Hematopoietic multipotent progenitor cell (in vitro differentiated cells): ENCODE measurements around the gene SIK1. TPM values are rescaled to one million over a fixed set of nuclear protein-coding genes. Genes with fewer than 3 reads are reported as not detected.
"Not testable (repeated sequence)": the region's sequence is repeated elsewhere in the genome, so short reads cannot be mapped to it uniquely, and the experiment has no call there.

Experiments
- DNase-seq, 3 donors: peaks; one replicate each; pipeline ENCODE4 v3.0.0-alpha.2; 2011 to 2015; ENCODE audit warnings: low read depth in 2 of 3, low spot score in 2 of 3
- total RNA-seq: library from RNA; depleted of rRNA; stranded (reverse); fragments of >200 nt; gene quantifications from one replicate; pipeline ENCODE4 v1.2.3, GENCODE V29; 2012

The SIK1 gene
- total RNA-seq, 1 donor: 5.1 TPM

DNA sequence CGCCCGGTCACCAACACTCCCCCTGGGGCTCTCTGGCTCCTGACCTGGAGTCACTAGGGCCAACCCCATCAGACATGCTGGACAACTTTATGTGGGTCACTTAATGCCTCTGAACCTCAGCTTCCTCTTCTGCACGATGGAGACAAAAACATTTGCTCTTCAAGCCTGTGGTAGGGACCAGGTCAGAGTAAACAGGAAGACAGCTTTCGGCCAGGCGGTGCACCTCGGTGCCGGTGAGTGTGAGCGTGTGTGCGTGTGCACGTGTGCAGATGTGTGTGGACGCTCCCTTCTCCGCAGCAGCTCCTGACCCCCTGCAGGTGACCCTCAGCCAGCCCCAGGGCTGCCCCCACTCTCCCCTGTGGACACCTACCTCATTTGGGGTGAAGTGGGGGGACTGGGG, 28.4 kb downstream of the SIK1 start:
- not testable (repeated sequence) for DNase-seq

DNA sequence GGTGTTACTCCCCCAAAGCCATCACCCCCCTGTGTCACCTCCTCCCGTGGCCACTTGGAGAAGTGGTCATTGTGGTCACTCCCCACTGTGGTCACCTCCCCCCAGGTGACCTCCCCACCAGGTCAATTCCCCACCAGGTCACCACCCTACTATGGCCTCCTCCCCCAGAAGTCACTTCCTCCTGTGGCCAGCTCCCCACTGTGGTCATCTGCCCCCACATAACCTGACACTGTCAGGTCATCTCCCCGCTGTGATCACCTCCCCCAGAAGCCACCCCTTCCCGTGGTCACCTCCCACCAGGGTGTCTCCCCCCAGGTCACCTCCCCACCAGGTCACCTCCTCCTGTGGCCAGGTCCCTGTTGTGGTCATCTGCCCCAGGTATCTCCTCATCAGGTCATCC, 28.9 kb downstream of the SIK1 start:
- DNase-seq: not testable (repeated sequence)

DNA sequence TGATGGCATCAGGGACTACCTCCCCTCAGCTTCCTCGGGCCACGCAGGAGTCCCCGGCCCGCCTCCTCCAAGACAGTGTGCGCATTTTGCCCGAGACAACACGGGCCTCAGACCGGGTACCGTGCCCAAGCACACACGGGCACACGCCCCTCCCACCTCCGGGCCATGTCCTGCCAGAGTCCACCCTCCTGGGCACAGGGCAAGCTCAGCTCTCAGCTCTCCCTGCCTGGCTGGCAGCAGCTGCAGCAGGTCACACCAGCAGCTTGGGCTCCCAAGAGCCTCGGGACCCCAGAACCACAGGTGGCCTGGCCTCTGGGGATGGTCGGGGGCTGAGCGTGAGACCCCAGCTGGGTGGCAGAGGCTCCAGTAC, 29.5 kb downstream of the SIK1 start:
- not testable (repeated sequence) for DNase-seq

DNA sequence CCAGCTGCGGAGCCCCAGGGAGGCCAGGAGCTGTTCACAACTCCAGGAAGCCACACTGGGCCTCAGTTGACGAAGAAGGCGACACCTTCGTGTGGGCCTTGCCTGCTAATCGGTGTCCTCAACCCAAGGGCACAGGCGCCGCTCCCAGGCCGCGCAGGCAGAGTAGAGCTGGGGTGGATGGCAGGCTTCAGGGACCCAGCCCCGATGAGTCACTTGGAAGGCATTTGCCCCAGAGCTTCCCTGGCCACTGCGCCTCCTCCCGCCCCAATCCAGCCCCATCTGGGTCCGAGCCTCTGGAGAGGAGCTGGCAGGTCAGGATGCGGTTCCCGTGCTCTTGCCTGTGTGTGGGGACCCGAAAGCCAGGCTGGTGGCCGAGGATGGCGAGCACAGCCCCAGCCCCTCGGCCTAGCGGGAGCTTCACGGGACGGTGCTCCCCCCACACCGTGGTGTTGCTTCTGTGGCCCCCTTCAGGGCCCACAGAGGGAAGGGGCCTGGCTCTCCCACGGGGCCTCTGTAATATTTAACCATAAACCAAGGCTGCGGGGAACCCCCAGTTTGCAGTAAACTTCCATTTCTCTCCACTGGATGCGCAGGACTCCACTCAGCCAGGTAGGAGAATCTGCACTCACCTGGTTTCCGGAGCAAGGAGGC, 30.0 kb downstream of the SIK1 start:
- not testable (repeated sequence) for DNase-seq

DNA sequence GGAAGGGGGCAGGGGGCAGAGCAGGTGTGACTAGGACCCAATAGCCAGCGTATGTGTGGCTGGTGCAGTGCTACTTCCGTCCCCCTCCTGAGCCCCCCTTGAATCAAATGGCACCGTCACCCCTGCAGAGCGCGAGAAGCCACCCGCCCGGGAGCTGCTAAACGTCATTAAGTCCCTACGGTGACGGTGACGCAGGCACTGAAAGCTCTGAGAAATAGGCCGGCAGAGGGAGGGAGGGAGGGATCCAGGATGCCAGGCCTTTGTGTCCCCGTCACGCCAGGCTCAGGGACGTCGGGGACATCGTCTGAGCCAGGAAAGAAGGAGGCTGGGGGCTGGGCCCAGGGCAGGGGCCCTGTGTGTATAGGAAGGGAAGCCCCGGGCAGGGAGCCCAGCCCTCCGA, 43.6 kb downstream of the SIK1 start:
- DNase-seq: not testable (repeated sequence)

DNA sequence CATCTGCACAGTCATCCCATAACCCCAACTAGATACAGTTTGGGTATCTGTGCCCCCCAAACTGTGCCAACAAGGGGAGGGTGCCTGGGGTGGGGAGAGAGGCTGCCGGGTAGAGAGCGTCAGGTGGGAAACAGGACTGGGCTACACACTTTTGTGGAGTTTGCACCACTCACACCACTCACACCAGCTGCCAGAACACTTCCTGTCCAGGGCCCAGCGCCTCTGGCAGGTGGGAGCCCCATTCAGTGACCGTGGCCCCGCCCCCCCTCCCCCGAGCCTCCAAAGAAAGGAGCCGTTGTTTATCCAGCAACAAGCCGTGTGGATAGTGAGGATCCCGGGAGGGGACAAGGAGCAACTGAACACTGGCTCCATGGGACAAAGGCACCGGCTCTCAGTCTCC, 44.0 kb downstream of the SIK1 start:
- DNase-seq: not testable (repeated sequence)

DNA sequence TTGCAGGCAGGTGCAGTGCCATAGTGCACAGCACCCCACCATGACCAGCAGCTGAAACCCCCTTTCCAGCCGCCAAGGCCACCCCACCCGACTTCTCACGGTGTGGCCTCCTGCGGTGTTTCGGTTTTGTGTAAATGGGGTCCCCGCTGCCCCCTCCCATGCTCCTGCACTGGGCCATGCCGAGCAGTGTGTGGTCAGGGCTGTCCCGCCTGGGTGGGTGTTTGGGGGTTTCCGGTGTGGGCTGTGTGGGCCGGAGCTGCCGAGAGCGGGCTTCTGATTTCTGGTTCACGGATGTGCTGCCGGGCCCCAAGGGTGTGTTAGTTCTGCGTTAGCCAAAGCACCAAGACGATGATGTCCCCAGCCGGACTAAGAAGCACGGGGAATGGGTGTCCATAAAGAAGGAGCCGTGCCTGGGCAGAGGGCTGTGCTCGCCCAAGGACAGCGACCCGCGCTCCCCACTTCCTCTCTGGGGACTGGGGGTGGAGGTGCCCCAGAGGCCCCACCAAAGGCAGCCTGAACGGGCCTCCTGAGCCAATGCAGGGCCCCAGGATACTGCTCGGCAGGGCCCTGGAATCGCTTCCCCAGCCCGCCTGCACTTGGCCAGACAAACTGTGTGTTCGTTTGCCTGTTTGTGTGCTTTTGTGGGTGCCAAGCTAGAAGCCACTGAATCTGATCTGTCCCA, 45.9 kb downstream of the SIK1 start:
- not testable (repeated sequence) for DNase-seq

DNA sequence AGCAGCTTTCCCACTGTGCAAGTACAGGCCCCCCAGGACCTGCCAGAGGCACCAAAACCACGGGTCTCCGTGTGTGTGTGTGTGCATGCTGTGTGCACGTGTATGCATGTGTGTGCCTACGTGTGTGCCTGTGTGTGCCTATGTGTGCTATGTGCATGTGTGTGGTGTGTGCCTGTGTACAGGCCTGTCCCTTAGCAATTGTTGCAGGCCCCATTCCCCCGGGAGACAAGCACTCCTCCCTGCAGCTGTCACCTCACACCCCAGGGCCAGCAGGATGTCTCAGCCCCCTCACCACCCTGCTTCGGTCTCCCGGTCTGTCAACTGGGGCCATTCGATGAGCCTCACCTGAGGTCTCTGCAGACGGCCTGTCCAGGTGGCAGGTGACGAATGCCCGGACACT, 46.6 kb downstream of the SIK1 start:
- DNase-seq: not testable (repeated sequence)

DNA sequence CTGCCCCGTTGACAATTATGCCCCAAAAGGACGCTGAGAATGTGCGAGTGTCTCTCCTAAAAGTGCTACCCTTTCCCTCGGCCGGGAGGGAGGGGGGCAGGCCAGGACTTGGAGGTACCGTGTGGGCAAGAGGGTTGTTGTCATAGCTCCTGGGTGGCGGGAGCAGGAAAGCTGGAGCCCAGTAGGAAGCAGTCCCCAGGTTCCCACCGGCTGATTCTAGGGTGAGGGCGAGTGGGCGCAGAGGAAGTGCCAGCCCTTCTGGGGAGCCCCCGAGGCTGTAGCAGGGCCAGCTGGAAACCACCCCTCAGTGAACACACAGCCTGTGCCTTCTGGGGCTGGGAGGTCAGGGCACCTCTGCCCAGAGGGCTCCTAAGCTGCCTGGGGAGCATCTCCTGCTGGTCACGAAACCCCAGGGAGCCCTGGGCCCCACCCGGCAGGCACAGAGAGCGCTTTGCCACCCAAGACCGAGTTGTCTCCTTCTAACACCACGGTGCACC, 47.3 kb downstream of the SIK1 start:
- DNase-seq: not testable (repeated sequence)

DNA sequence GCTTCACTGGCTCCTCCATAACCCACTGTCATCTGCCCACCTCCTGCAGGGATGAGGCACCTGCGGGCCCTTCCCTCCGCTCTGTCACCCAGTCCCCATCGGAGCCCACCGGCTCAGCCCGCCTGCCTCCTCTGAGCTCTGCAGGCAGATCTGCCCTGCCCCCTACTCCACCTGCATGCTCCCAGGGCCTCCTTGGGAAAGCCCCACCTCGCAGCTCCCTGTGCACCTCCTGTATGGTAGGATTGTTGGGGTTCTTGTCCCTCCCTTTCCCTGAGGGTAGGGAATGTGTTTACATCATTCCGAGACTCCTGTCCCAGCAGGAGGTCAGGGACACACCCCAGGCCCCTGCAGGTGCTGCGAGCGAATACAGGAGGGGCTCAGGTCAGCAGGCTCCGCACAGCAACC, 50.5 kb downstream of the SIK1 start:
- DNase-seq: no peak

DNA sequence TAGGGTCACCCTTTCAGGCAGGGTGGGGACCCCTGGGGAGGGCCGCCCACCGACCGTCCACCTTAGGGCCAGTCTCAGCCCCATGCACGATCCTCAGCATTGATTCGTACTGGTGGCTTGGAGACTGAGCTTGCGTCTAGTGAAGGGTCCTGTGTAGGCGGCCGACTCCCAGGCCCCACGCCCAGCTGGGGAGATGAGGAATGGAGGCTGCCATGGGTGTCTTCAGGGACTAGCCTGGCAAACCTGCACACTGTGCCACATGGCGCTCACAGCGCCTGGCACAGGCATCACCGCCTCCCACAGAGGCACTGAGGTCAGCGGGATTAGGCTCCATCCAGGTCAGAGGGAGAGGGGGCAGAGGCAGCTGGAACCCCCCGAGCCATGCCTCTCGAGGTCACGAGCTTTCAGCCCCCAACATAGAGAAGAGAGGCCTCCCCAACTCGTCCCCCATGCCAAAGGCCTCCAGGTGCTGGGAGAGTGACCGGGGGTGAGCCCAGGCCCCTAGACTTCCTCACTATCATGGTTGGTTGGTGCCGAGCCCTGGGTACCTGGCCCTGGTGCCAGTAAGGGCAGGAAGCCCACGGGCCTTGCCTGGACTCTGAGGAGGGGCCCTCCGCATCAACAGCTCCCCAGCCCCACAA, 51.0 kb downstream of the SIK1 start:
- no peak for DNase-seq

DNA sequence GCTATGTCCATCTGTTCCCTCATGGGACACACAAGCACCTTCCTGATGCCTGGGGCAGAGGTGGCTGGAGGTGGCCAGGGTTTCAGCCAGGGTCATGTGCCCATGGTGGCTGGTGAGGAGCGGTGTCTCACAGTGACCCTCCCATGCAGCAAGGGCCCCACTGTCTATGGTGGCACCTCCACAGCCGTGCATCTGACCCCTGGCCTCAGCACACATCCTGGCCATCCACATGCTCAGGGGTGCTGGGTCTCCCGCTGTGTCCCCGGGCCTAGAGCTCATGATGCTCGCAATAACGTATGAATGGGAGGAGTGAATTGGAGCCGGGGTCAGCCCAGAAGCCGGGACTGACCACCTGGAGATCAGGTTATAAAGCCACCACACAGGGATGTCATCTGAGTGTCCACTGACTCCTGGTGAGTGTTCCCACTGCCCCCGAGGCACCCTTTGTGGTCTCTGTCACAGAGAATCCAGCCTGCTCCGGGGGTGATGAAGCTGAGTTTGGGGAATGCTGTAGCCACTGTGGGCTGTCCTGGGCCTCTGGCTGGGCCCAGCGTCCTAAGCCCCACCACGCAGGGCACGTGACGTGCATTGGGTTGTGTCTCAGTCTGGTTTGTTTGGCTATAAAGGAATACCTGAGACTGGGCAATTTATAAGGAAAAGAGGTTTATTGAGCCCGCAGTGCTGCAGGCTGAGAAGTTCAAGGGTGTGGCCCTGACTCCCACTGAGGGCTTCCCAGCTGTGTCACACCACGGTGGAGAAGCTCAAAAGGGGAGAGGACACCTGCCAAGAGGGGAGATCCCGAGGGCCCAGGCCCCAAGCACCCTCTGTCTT, 51.7 kb downstream of the SIK1 start:
- no peak for DNase-seq

DNA sequence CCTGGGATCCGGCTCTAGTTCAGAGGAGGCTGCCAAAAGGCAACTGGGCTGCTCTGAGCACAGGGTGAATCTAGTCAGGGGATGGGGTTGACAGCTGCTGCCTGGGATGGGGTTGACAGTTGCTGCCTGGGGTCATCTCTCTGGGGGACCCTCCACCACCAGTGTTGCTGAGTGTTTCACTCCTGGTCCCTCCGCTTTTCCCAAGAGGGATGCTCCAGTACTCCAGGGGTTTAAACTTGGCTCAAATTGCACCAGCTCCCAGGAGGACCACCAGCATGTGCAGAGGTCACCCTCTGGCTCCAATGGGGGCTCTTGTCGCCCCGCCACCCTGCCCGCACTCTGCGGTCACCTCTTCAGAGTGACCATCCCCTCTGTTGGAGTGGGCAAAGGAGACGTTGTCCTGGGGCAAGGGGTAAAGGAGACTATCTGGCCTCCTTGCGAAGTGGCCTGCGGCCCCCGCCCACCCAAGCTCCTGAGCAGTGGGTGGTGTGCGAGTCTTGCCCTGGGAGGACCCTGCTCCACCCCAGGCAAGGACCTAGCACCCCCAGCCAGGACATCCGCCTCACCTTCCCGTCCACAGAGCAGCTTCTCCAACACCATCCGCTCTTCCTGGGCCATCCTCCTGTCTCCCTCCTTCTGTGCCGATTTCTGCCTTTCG, 52.6 kb downstream of the SIK1 start:
- no peak for DNase-seq

DNA sequence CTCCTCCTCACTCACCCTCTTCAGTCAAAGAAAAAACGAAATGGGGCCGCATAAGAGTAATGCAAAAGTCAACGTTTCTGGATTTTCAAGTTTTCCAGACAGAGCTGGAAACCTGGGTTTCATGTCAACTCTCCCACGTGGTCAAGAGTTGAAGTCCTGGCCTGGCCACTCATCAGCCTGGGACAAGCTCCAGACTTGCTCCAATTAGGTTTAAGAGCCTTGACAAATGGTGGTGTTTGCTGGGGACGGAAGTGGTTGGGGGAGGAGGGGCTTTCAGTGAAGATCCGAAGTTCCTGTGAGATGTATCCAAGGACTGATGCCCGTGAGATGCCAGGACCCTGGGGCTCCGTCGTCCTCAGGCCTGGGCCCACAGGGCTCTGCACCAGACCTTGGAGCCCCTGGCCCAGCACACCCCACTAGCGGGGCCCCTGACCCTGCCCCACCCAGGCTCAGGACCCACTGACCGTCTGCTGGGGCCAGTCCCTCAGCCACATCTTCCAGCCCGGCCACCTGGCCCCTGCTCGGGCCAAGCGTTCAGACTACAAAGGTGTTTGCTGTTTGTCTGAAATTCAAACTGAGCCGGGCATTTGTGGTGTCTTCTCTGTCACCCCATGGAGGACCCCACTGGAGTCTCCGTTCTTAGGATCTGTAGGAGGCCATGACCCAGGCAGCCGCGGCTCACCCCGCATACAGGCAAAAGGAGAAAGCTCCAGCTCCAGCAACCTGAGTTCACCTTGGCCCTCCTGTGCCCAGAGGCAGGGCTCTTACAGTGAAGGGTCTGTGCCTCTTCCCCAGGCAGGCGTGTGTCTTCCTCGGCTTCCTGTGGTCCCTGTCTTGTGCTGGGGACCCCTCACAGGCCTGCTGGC, 53.3 kb downstream of the SIK1 start:
- no peak for DNase-seq

DNA sequence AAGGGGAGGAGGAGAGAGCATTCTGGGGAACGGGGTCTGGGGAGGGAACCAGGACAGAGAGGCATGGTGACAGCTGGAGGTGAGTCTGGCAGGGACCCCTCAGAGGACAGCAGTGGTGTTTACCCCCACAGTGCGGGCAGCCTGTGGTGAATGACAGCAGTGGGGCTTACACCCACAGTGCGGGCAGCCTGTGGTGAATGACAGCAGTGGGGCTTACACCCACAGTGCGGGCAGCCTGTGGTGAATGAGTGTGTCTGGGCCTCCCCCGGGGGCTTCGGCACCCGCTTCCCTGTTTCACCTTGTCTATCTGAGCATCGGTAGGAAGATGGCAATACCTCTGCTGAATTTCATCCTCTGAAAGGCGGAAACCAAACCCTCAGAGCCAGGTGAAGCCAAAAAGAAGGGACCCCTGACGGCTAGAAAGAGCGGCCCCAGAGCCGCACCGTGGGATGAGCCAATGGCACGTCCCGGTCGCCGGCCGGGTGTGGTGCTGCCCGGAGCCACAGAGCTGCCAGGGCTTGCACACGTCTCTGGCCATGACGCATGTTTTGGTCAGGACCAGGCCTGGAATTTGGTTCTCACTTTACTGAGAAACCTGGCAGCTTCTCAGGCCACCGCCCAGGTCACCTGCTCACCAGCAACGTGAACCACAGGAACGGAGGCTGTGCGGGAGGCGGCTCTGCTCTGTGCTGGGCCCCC, 54.1 kb downstream of the SIK1 start:
- DNase-seq: no peak

DNA sequence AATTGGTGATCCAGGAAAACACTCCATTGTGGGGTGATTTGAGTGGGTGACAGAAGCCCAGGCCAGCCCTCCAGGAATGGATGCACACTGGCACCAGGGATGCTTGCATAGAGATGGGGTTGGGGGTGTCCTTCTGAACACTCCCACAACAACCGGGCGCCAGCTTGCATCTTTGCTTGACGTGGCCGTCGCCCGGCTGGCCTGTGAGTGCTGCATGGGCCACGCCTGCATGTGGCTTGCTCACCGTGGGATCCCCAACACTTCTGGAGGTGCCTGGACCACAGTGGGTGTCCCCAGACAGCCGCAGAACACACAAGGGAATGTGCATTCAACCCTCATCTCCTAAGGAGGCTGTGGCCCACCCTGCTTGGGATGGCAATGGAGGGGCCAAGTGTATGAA, 55.1 kb downstream of the SIK1 start:
- no peak for DNase-seq

DNA sequence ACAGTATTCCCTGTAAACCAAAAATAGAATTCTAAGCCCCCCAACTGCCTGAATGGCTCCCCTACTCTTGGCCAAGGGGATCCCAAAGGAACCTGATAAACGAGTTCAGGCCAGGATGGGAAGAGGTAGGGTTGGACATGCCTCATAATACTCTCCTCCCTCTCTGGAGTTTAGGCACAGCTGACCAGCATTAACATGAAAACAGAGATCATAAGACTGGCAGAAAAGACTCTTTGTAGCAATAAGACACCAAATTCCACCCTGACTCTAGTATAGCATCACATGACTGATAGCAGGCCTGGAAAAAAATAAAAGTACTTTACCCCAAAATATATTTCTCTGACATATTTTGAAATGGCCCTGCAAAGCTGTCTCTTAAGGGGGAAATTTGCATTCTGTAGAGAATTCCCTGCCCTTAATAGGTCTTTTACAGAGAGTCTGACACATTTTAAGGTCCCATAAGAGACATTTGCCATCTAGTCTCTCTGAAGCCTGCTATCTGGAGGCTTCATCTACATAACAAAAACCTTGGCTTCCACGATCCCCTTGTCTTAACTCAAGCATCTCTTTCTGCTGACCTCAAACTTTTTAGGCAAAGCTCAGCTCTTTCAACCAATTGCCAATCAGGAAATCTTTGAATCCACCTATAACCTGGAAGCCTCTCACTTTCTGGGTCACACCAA, 55.9 kb downstream of the SIK1 start:
- DNase-seq: no peak

DNA sequence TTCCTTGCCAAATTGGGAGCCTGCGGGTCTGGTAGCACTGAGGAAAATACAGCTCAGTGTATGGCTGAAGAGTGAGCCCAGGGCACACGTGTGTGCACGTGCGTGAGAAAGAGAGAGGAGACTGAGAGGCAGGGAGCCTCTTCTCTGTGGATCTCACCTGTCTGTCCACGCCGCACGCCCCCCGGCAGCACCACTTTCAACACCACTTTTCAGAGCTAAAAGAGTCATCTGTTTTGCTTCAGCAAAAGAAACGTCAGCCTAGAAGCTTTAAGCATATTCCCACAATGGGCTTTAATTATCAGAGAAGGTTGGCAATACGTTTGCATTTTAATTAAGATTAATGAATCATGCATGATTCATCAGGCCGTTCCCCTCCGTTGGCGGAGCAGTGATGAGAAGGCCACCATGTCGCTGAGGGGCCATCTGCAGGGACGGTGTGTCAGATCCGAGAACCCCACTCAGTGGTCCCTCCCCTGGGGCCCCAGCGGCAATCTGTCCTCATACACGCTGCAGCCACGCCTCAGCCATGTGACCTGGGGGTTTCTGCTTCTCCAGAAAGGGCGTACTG, 56.8 kb downstream of the SIK1 start:
- DNase-seq: no peak
